ENCODE results near the gene CLSTN1.
"Not testable (repeated sequence)": the region's sequence is repeated elsewhere in the genome, so short reads cannot be mapped to it uniquely, and the experiment has no call there.

Gene CLSTN1

DNA sequence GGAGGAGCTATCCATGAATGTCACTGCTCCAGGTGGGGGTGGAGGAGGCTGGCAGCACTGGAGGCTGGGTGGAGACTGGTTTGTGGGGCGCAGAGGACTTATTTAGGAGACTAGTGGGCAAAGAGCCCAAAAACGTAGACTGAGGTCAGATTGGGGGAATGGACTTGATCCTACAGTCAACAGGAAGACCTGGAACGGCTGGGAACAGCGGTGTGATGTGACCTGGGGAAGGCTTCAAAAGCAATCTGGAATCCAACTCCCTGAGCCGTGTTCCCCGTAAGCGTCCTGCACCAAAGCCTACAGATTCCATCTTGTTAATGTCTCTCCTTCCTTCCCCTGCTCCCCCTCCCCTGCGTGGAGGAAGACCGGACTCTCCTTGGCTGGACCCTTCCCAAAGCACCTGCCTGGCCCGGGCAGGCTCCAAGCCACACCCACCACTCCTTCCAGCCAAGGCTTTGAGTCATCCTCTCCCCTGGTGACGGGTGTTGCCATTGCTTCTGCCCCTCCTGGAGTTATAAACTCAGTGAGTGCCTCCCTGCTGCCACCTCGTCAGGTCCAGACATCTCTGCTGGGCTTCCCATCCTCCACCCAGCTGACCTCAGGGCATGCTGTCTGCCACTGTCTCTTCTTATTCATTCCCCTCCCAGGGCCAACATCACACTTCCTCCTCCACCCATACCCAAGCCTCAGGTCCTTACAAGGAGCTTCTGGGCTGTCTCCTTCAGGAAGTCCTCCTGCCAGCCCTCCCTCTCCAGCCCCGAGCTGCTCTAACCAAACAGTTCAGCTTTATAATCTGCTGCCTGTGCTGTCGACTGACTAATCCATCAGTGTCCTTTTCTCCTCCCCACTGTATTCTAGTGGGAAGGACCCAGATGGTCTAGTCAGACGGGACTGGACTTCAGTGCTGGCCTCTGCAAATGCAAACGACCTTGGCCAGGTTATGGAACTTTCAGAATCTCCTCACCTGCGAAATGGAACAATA, 1.6 kb upstream of the CLSTN1 start:
- DNase-seq (ENCODE audit: low spot score): peak; percentile 39

DNA sequence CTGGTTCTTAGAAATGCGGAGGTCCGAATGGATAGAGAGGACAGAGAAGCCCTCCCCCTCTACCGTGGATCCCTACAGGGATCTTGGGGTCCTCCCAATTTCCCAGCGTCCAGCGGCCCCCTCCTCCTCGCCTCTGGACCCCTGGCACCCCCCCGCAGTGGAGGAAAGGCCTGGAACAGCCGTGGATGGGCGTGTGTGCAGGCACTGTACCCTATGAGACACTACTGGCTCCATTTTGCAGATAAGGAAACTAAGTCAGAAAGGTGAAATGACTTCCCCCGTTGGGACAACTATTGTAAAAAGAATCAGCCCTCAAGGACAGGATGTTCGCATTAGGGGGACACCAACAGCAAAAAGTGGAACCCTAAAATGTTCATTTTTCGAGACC, 931 bp upstream of the CLSTN1 start:
- no peak for DNase-seq (ENCODE audit: low spot score)

DNA sequence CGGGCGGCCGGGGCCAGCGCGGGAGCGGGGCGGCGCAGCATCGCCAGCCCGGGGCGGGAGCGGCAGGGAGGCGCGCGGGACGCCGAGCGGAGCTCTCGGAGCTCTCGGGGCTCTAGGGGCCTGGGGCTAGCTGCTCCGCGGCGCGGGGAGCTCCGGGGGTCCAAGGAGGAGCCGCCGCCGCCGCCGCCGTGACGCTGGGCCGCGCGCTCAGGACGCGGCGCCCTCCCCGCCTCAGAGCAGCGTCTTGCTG, 147 bp downstream of the CLSTN1 start:
- no peak for DNase-seq (ENCODE audit: low spot score)

DNA sequence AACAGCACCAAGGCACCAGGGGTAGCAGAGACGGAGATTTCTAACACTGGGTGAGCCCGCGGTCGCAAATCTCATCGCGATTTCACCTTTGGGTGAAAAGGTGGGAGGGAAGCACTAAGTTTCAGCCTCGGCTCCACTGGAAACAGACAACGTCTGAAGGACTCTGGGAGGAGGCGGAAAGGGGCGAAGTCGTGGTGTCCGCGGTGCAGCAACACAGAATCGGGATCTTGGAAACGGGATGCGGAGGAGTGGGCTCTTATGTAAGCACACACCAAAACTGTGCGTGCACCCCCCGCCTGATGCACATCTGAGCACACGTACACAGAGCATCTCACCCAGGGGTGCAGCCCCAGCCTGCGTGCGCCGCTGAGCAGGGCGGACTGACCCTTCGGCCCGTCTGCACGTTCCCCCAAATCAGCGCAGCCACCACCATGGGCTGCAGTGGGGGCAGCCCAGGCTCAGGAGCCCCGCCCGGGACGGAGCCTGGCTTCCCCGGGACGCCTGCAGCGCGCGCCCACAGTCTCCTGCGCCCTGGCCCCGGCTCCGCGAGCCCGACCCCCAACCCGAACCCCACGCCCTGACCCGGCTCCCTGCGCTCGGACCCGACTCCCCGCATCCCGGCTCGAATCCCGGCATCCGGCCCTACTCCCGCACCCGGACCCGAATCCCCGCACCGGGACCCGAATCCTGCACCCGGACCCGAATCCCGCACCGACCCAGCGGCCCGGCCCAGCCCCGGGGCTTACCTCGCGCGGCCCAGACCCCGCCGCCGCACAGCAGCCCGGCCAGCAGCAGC, 670 bp downstream of the CLSTN1 start:
- no peak for DNase-seq (ENCODE audit: low spot score)

DNA sequence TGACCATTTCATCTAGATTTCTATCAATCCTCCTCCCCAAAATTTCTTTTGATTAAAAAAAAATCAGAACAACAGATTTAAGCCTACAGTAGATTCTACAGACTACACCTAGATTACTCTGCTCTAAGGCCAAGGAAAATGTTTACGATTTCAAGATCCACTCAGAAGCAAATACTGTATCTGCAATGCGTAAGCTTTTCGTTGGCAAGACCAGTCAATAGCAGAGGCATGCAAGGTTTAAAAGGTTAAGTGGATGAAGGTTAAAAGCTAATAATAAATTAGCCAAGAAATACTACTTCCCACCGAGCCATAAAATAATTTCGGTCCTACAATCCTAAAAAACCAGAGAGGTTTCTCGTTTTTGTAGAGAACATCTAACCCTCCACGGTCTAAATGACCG, 1.3 kb downstream of the CLSTN1 start:
- no peak for DNase-seq (ENCODE audit: low spot score)

DNA sequence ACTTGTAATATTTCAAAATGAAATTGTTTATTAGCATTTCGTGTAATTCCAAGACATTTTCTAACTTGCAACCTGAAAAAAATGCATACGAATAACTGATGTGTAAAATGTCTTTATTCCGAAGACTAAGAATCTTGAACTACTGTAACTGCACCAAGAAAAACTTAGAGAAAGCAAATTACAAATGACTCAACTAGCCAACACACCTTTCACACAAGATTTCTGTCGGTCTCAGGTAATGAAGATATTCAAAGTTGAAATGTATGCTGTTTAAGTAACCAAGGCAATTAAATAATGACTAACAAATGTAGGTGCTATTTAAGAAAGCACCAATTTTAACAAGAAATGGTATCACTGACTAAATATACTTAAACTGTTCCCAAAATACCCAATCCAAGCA, 2.1 kb downstream of the CLSTN1 start:
- no peak for DNase-seq (ENCODE audit: low spot score)

DNA sequence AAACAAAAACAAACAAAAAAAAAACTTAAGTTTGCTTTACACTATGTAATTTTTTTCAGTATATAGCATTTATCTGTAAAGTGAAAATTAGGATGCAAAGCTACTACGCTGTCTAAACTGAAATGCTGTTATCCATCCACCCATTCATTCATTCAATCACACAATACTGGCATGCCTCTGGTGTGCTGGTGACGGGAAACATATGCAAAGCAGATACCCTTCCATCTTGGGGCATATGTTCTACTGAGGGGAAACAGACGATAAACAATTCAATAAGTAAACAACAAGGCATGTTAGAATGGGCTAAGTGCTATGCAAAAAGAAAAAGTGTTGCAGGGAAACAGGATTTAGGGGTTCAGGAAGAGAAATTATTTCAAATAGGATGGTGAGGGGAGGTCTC, 3.2 kb downstream of the CLSTN1 start:
- no peak for DNase-seq (ENCODE audit: low spot score)

DNA sequence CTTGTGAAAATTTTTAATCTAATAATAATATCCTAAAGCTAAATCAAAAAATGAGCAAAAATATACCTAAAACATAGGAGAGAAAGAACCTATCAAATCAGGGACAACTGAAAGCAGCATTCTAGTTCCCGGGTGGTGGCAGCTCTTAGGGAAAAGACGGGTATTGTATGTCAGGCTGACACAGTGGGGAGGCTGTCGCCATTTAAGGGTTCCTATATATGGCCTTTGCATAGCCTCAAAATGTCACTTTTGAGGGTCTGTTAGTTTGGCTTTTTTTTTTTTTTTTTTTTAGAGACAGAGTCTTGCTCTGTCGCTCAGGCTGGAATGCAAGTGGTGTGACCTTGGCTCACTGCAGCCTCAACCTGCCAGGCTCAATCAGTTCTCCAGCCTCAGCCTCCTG, 6.0 kb downstream of the CLSTN1 start:
- DNase-seq (ENCODE audit: low spot score): no peak

DNA sequence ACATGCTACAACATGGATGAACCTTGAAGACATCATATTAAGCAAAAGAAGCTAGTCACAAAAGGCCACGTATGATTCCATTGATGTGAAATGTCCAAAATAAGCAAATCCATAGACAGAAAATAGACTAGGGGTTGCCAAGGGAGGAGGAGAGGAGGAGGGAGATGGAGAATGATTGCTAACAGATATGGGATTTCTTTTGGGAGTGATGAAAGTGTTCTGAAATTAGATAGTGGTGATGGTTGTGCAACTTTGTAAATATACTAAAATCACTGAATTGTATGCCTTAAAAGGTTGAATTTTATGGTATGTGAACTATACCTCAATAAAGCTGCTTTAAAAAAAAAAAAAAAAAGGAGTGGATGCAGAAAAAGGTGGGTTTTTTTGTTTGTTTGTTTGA, 7.6 kb downstream of the CLSTN1 start:
- no peak for DNase-seq (ENCODE audit: low spot score)

DNA sequence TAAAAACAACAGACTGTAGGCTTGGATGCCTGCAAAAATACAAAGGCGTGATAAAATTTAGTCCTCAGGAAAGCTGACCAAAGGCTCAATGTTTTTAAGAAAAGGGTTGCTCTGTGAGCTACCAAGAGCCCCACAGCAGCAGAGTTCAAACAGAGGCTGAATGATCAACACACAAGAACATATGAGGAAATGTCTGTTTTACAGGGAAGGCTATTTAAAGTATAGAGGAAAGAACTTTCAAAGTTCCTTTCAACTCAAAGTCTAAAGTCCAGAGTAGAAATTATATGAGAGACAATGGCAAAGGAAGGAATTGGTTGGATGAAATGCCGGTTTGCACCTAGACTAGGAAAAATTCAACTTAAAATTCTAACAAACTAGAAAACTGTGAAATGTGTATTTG, 8.6 kb downstream of the CLSTN1 start:
- no peak for DNase-seq (ENCODE audit: low spot score)

DNA sequence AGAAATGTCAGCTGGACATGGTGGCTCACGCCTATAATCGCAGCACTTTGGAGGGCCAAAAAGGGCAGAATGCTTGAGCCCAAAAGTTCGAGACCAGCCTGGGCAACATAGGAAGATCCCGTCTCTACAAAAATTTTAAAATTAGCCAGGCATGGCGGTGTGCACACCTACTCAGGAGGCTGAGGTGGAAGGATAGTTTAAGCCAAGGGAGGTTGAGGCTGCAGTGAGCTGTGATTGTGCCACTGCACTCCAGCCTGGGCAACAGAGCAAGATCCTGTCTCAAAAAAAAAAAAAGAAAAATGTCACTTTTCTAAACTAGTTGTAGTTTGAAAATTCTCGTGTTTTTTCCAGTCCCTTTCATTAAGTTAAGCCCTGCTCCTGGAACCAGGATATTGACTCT, 9.1 kb downstream of the CLSTN1 start:
- DNase-seq (ENCODE audit: low spot score): no peak

DNA sequence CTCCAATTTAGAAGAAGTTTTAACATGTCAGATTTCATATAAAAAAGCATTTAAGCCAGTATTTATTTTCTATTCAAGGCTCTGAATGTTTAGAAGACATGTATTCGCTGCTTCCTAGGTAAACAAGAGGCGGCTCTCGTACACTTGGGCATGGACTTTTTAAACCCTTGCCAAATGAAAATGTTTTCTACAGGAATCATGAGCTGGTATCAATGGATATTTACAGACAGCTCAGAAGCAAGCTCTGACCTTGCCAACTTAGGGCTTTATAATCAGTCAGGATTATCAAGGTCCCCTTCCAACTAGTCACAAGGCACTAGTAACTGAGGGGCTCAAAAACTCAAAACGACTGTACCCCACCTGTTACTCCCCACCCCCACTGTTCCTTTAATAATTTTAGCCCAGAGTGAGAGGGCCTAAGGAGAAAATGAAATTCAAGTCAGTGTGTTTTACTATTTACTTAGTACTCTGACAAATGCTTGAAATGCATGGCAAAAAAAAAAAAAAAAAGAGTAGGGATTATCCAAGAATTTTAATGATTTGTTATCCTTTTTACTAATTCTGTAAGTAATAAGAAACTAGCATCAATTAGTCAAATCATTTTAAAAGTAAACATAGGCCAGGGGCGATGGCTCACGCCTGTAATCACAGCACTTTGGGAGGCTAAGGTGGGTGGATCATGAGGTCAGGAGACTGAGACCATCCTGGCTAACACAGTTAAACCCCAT, 12.4 kb downstream of the CLSTN1 start:
- no peak for DNase-seq (ENCODE audit: low spot score)

DNA sequence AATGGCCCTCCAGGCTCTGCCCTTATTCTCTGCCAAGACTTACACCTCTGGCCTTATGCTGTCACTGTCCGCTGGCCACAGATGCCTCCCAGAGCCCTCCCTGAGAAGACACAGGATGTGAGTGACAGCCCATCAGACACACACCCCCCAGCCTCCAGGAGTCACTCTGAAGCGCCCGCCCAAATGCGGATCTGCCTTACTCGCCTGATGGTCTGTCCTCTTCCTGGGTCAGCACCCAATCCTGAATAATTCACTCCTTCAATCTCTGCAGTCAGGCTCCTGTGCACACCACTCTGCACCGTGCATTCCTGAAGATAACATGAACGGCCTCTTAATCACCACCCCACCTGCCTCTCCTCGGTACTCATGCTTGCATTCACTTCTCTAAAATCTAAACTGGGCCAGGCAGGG, 14.7 kb downstream of the CLSTN1 start:
- no peak for DNase-seq (ENCODE audit: low spot score)

DNA sequence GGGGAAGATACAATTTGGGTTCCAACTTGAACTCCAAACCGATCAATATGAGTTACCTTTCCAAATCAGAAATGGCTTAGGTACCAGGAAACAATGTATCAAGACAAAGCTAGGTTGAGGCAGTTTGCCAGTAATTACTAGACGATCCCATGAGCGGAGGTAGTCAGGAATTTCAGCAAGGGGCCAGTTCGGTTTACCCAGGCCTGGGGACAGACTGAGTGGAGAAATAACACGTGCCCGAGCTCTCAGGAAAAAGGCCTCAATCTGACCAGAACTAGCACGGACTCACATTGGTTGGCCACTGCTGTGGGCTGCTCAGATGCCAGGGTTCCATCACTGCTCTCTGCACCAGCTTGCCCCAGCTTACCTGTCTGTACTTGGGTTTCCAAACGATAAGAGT, 15.3 kb downstream of the CLSTN1 start:
- no peak for DNase-seq (ENCODE audit: low spot score)

DNA sequence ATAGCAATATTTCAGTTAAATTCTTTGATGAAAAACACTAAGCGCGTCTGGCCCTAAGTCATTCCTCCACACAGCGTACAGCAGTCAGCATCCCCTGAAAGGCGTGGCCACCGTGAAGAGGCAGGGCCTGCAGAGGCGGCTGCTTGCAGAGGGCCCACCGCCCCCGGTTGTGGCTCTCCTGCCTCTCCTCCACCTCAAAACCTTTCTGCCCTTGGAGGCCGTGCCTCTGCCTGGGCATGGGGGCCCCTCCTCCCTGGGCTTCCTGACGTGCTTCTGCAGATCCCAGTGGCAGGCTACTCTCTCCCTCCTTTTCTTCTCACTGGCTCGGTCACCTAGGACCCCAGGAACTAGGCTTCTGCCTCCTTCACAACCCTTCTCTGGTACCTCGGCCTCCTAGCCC, 16.2 kb downstream of the CLSTN1 start:
- no peak for DNase-seq (ENCODE audit: low spot score)

DNA sequence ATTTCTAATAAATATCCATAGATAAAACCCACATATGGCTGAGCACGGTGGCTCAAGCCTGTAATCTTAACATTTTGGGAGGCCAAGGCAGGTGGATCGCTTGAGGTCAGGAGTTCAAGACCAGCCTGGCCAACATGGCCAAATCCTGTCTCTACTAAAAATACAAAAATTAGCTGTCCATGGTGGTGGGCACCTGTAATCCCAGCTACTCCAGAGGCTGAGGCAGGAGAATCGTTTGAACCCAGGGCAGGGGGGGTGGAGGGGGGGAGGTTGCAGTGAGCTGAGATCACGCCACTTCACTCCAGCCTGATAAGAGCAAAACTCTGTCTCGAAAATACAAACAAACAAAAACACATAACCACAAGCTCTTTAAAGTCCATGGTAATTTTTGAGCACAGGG, 17.8 kb downstream of the CLSTN1 start:
- DNase-seq (ENCODE audit: low spot score): not testable (repeated sequence)

DNA sequence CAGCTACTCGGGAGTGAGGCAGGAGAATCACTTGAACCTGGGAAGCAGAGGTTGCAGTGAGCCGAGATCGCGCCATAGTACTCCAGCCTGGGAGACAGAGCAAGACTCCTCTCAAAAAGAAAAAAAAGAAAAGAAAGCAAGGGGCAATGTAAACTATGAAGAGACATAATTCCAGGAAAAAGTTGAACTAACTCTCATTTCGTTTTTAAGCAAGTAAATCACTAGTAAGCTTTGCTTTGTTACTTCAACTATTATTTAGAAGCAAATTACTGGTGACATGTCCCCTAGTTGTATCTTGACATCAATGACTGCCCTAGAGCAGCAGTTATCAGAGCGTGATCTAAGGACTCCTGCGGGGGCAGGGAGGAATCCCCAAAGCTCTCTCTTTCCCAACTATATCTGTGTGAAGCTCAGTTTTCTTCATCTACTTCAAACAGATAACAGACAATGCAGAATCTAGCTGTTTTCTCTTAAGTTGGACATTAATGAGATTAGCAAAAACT, 18.7 kb downstream of the CLSTN1 start:
- DNase-seq (ENCODE audit: low spot score): no peak

DNA sequence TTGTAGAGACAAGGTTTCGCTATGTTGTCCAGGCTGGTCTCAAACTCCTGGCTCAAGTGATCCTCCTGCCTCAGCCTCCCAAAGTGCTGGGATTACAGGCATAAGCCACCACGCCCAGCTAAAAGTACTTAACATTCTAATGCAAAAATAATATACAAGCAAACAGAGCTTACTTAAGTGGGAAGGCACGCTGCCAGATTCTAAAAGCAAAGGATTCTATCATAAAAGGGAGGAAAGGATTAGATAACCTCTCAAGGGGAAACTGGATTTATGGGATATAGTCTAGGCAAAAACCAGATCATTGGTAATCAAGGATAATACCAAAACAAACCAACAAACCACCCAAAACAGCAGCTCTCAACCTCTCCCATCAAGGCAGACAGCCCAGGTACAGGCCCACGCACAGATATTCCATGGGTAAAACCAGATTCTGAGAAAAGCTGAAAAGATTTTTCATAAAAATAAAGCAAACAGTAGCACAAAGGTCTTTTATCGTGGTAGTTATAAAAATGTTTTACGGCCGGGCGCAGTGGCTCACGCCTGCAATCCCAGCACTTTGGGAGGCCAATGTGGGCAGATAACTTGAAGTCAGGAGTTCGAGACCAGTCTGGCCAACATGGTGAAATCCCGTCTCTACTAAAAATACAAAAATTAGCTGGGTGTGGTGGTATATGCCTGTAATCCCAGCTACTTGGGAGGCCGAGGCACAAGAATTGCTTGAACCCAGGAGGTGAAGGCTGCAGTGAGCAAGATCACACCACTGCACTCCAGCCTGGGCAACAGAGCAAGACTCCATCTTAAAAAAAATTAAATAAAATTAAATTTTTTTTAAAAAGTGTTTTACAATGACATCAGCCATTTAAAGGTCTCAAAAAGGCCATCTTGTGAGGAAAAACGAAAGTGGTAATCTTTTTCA, 20.5 kb downstream of the CLSTN1 start:
- not testable (repeated sequence) for DNase-seq (ENCODE audit: low spot score)

DNA sequence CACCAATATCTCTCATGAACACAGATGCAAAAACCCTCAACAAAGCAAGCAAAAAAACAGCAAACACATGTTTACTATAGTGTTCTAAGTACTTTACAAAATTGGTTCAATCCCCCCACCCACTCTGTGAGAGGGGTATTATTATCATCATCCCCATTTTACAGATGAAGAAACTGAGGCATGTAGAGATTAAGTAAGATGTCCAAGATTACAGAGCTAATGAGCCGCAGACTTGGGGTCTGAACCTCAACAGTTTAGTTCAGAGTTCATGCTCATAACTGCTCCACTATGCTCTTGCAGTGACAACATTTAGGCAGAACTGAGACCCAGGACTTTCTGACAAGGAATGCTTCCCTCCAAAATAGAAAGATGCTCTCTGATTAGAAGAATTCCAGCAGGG, 21.9 kb downstream of the CLSTN1 start:
- no peak for DNase-seq (ENCODE audit: low spot score)

DNA sequence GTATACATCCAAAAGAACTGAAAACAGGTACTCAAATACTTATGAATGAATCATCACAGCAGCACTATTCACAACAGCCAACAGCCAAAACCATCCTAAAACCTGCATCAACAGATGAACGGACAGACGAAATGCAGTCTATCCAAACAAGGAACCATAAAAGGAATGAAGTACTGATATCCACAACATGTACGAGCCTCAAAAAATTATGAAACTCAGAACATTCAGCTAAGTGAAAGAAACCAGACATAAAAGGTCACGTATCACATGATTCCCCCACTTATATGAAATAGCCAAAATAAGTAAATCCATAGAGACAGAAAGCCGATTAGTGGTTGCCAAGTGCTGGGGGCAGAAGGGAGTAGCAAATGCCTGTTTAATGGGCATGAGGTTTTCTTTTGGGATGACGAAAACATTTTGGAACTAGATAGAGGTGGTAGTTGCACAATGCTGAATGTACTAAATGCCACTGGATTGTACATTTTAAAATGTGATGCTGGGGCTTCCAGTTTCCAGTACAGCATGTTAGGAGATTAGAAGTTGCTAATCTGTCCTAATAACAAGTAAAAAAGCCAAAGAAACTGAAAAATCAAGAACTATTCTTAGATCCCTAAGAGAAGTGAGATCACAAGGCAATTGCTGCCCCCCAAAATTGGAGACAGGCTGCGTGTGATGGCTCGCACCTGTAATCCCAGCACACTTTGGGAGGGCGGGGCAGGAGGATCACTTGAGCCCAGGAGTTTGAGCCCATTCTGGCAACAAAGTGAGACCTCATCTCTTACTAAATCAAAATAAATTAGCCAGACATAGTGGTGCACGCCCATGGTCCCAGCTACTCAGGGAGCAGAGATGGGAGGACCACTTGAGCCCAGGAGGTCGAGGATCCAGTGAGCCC, 25.3 kb downstream of the CLSTN1 start:
- no peak for DNase-seq (ENCODE audit: low spot score)

DNA sequence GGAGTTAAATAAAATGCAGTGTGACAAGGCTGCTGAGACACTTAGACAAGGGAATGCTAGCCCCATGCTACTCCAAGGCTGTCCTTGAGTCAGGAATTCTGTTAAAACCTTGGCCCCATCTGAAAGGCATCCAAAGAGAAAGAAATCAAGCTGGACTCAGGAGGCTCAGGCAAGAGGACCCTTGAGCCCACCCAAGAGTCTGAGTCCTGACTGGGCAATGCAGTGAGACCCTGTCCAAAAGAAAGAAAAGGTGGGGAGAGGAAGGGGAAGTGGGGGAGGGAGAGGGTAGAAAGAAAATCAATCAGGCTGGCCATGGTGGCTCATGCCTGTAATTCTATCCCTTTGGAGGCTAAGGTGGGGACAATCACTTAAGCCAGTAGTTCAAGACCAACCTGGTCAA, 26.7 kb downstream of the CLSTN1 start:
- no peak for DNase-seq (ENCODE audit: low spot score)

Measured in CD4-positive, alpha-beta T cell treated with Interleukin-6 at 100 ng/mL for 8 hours (primary cell).